ENCODE data around the gene RCOR2.

The RCOR2 gene

DNA sequence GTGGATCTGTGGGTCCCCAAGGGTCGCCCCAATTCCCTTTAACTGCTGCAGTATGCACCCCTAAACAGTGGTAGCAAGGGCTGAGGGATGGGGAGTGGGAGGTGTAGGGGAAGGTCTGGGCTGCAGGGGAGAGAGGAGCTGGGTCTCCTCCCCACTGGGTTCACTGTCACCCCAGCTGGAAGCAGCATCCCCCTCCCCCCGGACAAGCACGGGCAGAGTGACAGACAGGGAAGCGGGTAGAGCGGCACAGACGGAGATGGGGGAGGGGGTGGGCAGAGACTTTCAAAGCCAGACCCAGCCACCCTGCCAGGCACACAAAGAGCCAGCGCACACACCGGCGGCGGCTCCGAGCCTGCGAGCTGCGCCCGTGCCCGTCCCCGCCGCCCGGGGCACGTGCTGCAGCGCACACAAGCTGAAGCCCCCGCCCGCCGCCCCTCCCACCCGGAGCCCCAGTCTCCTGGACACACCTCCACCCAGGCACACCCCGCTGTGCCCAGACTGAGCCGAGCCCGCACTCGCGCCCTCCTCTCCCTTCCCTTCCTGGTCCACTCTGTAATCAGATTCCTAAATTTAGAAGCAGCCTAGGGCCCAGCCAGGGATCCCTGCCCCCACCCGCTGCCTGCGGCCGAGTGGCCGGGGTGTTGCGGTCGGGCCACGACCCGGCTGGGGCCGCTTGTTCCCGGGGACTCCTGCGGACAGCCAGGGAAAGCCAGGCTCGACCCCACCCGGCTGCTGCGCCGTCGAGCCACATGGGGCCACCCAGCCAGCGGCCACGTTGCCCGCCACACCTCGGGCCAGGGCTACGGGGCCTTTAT, 935 bp upstream of the RCOR2 start:
- DNase-seq: peak; percentile 23 to 30
- TF ChIP-seq GATA1 (IDR thresholded peaks at IDR 0.05; ENCODE audit: low read depth, low read length) (no peak), POLR2A (IDR thresholded peaks at IDR 0.05; ENCODE audit: low read length) (no peak)

DNA sequence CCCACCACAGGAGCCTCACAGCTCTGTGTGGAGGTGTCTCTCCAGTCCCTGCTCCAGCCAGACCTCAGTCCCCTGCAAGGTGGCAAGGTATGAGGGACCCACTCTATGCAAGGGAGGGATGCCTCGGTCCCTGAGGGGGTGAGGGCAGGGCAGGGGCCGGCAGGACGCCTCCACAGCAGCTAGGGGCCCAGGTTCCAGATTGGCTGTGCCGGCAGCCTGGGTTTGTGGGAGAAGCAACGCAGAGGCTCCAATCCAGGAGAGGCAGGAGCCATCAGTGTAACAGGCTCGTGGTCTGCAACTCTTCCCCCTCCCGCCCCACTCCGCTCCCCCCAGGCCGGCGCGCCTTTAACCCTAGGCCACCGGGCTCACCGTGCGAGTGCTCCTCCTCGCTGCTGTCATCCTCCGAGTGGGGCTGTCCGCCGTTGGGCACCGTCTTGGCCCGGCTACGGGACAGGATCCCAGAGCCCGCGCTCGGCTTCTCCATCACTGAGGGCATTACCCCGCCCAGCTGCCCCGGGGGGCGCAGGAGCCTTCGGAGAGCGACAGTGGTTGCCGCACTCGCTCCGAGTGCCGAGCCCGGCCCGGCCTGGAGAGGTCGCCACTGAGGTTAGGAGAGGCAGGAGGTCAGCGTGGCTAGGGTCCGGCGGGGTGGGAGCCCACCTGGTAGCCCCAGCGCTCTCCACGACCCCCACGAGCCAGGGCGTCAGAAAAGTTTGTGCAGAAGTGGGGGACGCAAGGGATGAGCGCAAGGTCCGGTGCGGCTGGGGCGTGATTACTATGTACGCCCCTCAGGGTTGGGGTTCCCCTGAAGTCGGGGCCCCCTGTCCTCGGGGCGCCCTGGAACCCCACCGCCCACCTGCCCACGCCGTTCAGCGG, 765 bp downstream of the RCOR2 start:
- TF ChIP-seq GATA1 (IDR thresholded peaks at IDR 0.05; ENCODE audit: low read depth, low read length): no peak
- TF ChIP-seq POLR2A (IDR thresholded peaks at IDR 0.05; ENCODE audit: low read length): no peak
- peak; percentile 44 for DNase-seq

DNA sequence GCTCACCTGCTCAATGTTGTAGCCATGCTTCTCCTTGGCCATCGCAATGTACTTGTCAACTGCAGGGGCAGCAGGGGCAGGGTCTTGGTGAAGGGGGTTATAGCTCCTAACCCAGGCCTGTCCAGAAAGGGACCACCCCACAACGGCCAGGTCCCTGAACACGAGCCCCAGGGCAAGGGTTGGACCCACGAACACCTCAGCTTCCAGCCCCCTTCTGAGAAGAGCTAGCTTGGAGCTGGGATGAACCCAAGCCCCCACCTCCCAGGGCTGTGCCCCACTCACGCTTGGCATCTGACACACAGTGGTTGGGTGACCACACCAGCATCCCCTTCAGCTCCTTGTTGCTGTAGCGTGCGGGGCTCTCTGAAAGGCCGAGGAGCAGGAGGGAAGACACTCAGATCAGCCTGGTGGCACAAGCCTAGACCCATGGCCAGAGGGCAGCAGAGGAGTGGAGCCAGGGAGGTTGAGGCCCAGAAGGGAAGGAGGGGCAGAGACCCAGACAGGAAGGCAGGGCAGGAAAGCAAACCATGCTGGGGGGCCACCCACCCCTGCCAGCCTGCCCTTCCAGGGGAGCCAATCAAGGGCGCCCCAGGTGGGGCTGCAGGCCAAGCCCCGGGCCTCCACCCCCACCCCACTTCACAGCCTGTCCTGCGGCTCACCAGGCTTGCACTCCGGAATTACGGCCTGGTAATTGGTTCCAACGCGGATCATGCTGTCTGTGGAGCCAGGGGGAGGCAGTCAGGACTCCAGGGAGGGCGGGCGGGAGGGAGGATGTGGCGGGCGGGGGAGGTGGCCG, 1.9 kb downstream of the RCOR2 start:
- no peak for DNase-seq
- no peak for TF ChIP-seq GATA1 (IDR thresholded peaks at IDR 0.05; ENCODE audit: low read depth, low read length)
- TF ChIP-seq POLR2A (IDR thresholded peaks at IDR 0.05; ENCODE audit: low read length): no peak

DNA sequence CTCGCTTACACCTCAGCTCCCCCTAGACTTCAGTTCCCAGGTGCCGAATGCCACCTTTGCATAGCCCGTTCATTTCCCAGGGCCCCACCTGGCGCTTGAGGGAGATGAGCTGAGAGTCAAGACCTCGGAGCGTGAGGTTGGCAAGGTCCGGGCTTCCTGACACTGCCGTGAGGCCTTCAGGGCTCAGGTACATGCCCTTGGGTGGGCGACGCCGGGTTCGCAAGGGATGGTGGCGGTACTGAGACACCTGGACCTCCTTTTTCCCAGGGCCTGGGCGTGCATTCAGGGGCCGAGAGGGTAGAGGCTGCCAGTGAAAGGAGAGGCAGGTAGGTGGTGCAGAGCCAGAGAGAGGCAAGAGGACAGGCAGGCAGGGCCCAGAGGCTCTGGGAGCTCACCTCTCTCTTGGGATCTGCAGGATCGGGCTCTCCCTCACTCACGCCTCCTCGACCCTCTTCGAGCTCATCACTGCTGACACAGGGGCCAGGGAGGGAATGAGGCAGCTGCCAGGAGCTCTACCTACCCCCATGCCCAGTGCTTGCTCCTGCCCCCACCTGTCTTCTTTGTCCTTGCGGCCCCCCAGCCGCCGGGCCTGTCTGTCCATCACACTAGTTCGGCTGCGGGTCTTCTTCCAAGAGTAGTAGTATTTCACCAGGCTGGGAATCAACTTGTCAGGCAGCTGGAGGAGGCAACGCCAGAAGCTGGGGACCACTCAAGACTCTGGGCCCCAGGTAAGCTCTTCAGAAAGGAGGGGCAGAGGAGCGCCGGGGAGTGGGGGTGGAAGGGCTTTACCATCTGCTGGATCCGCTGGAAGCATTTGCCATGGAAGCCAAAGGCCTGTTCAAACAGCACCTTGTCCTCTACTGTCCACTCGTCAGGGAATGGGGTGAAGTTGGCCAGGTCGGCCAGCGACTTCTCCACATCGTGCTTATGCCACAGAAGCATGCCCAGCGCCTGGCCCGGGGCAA, 2.8 kb downstream of the RCOR2 start:
- DNase-seq: no peak
- TF ChIP-seq POLR2A (IDR thresholded peaks at IDR 0.05; ENCODE audit: low read length) (no peak), GATA1 (IDR thresholded peaks at IDR 0.05; ENCODE audit: low read depth, low read length) (no peak)

DNA sequence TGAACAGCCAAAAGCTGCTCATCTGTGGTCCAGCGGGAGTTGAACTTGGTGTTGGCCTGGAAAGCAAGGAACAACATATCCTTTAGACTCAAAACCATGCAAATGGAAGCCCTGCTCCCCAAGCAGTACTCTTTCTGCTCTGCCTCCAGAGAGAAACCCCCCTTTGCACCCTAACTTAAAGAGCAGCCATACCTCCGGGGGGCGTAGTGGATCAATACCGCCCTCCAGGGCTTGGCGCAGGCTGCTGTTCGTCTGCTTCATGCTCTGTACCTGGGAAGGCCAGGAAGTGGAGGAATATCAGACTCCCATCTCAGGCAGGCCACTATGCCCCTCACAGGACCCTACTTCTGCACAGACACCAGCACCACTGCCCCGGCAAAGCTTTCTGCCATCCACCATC, 4.3 kb downstream of the RCOR2 start:
- DNase-seq: no peak
- TF ChIP-seq POLR2A (IDR thresholded peaks at IDR 0.05; ENCODE audit: low read length) (no peak), GATA1 (IDR thresholded peaks at IDR 0.05; ENCODE audit: low read depth, low read length) (no peak)

DNA sequence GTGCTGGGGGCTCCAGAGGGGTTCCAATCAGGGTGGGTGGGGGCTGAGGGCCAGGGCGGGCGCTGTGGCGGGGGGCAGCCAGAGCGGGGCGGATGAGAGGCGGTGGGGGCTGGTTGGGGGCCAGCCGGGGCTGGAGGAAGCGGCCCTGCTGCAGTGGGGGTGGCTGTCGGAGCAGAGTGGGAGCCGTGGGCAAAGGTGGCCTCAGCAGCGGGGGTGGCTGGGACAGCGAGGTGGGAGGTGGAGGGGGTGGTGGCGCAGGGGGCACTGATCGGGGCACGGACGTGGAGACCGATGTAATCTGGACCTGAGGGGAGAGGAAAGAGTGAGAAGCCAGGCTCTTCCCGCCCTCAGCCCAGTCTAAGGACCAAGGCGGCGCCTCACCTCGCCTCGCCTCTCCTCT, 5.1 kb downstream of the RCOR2 start:
- TF ChIP-seq GATA1 (IDR thresholded peaks at IDR 0.05; ENCODE audit: low read depth, low read length): no peak
- TF ChIP-seq POLR2A (IDR thresholded peaks at IDR 0.05; ENCODE audit: low read length): no peak
- DNase-seq: no peak

DNA sequence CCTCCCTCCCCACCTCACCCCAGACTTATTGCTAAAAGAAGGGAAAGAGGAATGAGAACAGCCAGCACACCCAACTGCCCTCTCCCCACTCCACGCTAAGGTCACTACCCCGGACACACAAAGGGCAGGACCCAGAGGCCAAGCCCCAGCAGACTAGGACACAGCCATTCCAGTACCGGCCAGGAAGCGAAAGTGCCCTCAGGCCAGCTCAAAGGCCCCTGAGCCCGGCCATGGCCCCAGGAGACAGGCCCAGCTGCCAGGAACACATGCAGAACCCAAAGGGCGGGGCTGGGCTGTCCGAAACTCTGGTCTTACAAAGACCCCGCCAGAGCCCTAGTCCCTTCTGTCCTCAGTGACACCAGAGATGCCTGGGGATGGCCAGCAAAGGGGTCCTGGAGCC, 5.5 kb downstream of the RCOR2 start:
- TF ChIP-seq POLR2A (IDR thresholded peaks at IDR 0.05; ENCODE audit: low read length): no peak
- no peak for TF ChIP-seq GATA1 (IDR thresholded peaks at IDR 0.05; ENCODE audit: low read depth, low read length)
- no peak for DNase-seq

DNA sequence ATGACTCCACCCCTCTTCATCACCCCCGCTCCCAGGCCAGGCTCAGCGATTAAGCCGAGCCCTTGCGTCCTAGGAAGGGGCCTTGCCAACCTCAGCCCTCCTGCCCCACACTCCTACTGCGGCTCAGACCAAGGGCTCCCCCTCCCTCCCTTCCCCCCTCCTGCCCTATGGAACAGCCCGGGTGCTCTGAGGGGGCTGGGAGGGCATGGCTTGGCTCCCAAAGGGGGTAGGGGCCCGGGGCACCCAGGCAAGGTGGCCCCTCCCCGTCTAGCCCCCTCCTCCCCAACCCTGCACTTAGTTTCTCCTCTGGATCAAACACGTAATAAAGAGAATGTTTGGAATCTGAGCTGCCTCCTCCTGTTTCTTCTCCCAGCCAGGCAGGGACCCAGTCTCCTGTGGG, 6.3 kb downstream of the RCOR2 start:
- no peak for DNase-seq
- no peak for TF ChIP-seq GATA1 (IDR thresholded peaks at IDR 0.05; ENCODE audit: low read depth, low read length)
- no peak for TF ChIP-seq POLR2A (IDR thresholded peaks at IDR 0.05; ENCODE audit: low read length)

DNA sequence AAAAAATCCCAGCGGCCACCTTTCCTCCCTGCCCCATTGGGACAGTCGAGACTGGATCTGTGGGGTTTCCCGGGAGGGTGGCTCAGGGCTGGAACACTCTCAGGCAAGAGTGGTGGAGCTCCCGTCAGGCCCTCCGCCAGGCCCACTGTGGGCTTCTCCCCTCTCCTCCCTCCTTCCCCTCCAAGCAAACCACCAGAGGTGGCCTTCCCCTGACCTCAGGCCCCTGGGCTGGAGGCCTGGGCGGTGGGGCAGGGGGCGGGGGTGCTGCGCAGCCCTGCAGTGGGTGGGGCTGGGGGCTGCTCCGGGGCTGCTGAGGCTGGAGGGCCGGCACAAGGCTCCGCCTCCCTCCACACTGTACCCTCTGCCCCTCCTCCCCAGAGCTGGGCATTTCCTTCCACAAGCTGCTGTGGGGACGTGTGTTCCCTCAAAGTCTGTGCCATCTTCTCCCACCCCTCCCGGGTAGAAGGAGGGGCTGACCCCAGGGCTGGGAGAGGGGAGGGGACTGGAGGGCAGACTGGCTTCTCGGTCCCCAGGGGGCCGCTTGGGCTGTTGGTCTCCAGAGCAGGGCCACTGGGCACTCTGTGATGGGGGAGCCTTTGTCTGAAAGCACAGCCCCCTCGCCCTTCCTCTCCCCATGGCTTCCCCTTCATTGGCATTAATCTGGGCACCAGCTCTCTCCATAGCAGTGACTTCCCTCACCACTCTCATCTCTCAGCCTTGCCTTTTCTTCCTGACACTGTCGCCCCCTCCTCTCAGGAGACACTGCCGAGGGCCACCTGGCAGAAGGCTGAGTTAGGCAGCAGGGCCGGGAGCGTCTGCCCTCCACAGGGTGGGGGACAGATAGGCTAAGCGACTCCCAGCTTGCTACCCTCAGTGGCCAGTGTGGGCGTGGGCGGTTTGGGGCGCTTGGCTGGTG, 7.1 kb downstream of the RCOR2 start:
- DNase-seq: no peak
- TF ChIP-seq POLR2A (IDR thresholded peaks at IDR 0.05; ENCODE audit: low read length) (no peak), GATA1 (IDR thresholded peaks at IDR 0.05; ENCODE audit: low read depth, low read length) (no peak)

DNA sequence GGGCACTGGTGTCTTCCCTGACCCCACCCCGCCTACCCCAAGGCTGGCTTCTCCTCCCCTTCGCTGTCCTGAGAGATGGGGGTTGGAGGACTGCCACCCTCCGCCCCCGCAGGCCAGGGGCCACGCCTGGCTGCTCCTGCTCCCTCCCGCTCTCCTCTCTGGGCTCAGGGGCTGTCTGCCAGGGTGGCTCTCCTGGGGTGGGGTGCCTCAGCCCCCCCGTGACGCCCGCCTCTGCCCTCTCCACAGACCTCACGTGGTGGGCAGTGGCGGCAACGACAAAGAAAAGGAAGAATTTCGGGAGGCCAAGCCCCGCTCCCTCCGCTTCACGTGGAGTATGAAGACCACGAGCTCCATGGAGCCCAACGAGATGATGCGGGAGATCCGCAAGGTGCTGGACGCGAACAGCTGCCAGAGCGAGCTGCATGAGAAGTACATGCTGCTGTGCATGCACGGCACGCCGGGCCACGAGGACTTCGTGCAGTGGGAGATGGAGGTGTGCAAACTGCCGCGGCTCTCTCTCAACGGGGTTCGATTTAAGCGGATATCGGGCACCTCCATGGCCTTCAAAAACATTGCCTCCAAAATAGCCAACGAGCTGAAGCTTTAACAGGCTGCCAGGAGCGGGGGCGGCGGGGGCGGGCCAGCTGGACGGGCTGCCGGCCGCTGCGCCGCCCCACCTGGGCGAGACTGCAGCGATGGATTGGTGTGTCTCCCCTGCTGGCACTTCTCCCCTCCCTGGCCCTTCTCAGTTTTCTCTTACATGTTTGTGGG, 8.1 kb downstream of the RCOR2 start:
- no peak for DNase-seq
- TF ChIP-seq POLR2A (IDR thresholded peaks at IDR 0.05; ENCODE audit: low read length) (no peak), GATA1 (IDR thresholded peaks at IDR 0.05; ENCODE audit: low read depth, low read length) (no peak)

DNA sequence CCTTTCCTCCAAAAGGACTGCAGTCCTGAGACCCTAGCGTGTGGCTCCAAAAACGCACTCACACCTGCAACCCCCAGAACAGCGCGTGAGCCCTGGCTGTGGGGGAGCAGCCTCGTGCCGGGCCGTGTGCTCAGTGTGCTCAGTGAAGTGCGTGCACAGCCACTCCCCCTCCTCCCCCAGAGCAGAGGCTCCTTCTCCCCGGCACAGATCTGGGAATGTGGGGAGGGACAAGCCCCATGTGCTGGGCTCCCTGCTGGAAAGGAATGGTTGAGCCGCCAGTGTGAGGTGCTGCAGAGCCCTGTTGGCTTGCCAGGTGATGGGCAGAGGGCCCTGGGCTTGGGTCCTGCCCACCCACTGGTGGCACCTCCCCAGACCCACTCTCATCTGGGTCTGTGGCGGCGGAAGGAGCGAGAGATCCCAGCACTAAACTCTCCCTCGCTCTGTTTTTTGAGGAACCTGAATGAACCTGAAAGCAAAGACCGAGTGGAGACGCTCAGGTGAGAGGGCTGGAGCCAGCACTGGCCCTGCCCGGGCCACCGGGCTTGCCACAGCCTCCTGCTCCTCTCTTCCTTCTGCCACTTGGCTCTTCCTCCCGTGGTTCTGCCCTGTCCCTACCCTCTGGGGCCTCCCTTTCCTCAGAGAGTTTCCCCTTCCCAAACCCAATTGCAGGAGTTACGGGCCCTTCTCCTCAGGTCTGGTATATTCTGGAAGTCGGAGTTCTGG, 9.0 kb downstream of the RCOR2 start:
- no peak for DNase-seq
- no peak for TF ChIP-seq POLR2A (IDR thresholded peaks at IDR 0.05; ENCODE audit: low read length)
- TF ChIP-seq GATA1 (IDR thresholded peaks at IDR 0.05; ENCODE audit: low read depth, low read length): no peak

Measured in erythroblast (primary cell).